HTERT RPE-1 (cell line): ENCODE data around the gene PRUNE1.

Source experiments
- in situ Hi-C: fragments of 300-500 bp; cut with MboI; formaldehyde crosslinking; loops from 4 replicates; pipeline ENCODE4 v1.14.3; 2020; ENCODE audit warnings: low sequenced_read_pairs

The PRUNE1 gene

DNA sequence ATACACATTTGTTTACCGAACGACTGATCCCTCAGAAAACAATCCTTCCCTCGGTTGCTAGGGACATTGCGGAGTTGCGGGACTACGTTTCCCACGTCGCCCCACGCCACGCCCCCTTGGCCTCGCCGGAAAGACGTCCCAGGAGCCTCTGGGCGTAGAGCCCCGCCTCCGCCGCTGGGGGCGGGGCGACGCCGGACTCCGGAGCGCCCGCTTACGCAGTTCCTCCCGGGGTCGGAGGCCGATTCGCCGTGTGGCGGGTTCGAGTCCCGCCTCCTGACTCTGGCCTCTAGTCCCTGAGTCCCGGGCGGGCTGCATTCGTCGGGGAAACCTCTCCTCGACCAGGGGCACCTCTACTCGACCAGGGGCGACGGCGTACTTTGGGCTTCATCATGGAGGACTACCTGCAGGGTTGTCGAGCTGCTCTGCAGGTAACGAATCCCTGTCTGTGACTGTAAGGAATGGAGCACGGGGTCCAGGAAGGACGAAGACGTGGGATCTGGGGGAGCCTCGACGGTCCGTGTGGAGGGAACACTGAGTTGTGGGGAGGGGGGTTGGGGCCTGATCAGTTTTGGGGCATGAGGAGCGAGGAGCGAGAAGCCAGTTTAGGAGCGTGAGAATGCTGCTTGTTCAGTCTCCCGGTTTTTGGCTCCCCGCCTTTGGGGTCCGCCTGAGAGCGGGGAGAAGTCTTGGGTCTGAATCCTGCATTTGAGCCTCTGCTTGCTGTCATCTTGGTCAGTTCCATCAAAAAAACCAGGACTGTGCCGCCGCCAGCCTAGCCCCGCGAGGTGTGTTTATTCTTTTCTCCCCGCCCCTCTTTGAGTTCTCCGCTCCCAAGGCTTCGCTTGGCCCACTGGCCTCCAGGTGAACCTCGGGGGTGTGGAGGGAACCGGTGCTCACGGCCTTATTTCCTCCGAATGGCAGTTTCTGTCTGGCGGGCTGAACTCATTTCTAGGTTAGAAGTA lies at the start of gene PRUNE1:
PRUNE1 (plus strand) TSS at position 206 of the 962 bp plus-strand sequence; CDS start at position 390, 184 bp downstream.
- in situ Hi-C loops: no loop called here

DNA sequence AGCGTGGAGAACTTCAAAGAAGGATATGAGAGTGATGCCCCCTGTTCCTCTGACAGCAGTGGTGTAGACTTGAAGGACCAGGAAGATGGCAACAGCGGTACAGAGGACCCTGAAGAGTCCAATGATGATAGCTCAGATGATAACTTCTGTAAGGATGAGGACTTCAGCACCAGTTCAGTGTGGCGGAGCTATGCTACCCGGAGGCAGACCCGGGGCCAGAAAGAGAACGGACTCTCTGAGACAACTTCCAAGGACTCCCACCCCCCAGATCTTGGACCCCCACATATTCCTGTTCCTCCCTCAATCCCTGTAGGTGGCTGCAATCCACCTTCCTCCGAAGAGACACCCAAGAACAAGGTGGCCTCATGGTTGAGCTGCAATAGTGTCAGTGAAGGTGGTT lies 47.6 kb upstream of the PRUNE1 start:
- in situ Hi-C loops: no loop called here

DNA sequence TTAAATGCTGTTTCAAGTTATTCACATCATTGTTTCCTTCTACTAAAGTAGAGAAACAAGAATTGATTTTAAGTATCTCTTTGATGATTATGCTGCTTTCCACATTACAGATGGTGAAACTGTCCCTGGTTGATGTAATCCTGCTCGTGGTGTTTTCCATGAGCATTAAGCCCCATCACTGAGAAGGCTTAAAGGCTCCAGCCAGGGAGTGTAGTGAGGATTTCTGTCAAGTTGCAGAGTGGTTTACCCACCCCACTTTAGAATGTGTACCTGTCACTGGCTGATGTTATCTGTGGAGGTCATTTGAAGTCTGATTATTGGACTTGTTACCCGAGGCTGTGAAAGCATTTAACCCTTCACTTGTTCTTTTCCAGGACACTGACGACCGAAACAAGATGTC lies 46.5 kb upstream of the PRUNE1 start:
- in situ Hi-C loops: no loop called here

DNA sequence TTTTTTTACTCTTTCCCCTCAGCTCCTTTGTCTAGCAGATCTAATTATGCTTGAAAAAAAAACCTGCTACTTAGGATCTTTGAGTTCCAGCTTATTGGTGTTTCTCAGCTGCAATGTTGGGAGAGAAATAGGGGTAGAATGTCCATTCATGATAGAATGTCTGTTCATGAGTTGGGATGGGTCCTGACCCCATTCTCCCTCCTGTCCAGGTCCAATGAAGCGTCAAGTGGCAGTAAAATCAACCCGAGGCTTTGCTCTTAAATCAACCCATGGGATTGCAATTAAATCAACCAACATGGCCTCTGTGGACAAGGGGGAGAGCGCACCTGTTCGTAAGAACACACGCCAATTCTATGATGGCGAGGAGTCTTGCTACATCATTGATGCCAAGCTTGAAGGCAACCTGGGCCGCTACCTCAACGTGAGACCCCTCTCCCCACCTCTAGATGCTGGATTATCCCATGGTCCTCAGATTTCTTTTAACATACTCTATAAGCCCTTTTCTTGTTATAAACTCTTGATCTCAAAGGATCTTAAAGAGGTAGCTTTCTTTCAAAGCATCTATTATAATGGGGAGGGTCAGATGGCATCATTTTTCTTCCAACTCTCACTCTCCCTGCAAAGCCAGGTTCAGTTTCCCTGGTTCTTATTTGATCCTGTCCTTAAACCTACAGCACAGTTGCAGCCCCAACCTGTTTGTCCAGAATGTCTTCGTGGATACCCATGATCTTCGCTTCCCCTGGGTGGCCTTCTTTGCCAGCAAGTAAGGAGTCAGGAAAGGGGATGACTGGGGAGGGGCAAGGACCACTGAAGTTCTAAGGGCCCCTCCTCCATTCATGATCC lies 44.7 kb upstream of the PRUNE1 start:
- in situ Hi-C loops: no loop called here

DNA sequence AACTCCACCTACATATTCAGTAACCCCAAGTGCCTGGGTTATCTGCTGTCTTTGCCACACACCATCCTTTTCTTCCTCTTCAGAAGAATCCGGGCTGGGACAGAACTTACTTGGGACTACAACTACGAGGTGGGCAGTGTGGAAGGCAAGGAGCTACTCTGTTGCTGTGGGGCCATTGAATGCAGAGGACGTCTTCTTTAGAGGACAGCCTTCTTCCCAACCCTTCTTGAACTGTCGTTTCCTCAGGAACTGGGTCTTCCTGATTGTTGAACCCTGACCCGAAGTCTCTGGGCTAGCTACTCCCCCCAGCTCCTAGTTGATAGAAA lies 44.1 kb upstream of the PRUNE1 start:
- in situ Hi-C loops: no loop called here

- in situ Hi-C loops: no loop called here
These were observed 42.6 kb upstream of the PRUNE1 start for GRCh38 chr1:150965605-150966004.

DNA sequence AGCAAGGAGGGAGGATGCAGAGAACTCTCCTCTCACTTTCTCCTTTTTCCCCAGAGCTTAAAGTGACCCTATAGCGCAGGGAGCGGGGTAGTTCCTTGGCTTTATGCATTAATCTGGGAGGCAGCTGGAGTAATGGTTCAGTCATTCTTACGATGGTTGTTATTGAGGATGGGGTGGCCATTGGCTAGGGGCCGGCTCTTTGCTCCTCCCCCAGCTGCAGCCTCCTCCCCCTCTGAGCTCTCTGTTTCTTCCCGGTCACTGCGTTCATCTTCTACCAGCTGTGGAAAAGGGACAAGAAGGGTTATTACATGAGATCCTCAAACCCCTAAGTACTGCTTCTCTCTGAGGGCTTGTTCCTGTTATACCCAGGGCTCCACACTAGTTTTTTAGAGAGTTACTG lies 42.2 kb upstream of the PRUNE1 start:
- in situ Hi-C loops: no loop called here

DNA sequence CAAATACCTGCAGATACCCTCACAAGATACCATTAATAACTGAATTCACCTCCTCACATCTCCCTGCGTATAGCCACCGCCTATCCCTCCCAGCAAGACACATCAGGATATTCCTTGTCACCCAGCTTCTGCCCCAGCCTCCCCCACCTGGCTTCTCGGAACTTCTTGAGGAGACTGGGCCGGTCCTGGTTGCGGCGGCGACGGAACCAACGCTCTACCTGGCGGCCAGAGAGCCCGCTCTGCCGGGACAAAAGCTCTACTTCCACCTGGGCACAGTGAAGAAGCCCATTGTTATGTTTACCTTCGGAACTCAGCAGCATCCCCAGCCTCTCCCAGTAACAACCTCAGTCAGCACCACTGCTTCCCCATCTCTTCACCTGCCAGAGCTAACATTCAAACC lies 40.3 kb upstream of the PRUNE1 start:
- in situ Hi-C loops: no loop called here

- in situ Hi-C loops: no loop called here
These were observed 39.8 kb upstream of the PRUNE1 start for GRCh38 chr1:150968491-150968890.

DNA sequence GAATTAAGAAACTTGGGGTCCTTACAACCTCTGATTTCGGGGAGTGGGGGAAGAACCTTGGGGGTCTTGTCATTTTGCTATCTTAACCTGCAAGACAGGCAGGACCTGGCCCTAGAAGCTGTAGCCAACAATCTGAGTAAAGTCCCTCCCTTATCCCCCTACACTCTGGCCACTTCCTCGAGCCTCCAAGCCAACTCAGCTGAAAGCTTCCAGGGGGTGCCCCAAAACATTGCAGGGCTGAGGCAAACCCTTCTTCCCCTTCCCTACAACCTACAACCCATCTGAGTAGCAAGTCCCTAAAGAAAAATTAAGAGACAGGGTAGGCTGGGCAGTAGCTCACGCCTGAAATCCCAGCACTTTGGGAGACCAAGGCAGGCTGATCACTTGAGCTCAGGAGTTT lies 38.6 kb upstream of the PRUNE1 start:
- in situ Hi-C loops: no loop called here

DNA sequence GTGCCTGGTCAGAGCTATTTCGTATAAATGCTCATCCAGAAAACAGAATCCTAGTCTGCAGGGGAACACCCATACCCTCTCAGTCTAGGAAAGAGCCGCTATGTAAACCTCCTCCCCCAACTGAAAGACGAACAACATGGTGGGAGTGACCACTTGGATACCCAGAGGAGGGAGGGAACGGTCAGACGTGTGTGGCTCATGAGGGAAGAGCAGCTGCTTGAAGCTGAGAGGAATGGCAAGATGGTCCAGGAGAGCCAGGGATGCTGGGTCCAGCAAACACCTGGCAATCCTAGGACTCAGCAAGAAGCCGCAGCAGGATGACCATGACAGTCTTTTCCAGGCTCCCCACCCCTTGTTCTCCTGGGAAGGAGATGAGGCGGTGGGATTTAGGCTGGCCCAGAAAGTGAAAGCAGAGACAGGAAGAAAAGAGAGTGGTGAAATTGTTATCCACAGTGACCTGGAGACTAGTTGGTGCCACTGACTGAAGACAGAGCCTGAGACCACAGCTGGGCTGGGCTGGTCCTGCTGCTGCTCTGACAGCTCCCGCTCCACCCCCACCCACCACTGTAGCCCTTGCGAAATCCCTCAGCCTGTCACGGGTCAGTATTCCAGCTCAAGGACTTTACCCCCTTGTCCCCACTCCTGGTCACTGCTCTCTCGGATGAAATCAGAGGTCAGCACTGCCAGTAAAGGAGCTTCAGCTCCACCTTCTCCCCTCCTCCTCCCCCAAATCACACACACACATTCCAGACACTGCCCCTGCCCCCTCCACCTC lies 37.3 kb upstream of the PRUNE1 start:
- in situ Hi-C loops: no loop called here

DNA sequence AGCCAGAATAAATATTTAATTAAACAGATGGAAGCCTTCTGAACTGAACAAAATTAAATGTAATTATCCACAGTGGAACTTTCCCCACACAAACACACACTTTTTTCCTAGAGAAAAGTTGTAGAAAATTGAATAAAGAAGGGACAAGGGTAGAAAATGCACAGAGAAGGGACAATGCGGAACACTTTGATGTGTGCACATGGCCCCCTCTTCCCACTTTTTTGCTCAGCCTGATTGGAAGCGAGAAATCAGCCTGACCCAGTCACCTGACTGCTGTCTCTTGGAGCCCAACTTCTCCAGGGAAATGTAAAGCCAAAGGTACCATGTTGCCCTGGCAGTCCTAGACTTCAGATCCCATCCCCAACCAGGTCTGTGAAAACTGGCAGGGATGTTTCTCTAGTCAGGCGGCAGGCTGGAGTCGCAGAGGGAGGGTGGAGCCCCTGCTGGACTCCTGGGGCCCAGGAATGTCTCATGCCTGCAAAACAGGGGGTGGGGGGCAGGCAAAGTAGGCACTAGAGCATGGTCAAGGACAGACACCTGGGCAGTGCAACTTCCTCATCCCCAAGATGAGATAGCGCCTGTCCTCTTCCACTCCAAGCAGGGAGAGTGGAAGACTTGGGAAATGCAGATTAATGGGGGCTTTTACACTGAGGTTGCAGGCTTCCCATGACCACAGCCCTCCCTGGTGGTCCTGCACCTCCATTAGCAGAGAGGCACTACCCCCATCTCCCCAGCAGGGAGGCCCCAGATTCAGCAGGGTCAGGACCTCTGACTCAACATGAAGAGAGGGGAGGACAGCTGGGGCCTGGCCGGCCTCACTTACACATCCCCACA lies 36.4 kb upstream of the PRUNE1 start:
- in situ Hi-C loops: no loop called here

DNA sequence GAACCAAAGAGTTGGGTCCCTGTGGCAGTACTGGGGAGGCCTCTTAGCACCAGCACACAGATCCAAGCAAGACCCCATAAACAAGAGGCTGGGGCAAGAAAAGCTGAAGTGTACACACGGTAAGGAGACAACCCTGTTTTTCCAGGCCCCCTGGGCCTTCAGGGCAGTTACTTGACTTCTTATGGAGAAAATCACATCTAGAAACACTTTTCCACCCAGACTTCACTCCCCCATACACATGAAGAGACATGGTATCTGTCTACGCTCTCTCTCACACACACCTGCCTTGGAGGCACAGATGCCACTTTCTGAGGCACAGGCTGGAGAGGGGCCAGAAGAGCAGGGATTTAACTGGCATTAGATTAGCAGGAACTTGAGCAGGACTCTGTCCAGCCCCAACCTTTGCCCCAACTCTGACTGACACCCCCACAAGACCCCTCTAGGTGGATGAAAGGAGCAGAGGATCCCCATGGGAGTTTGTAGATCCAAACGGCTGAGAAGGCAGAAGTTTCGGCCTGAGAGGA lies 35.8 kb upstream of the PRUNE1 start:
- in situ Hi-C loops: no loop called here

GRCh38 chr1:150973258-150973835 lies 34.9 kb upstream of the PRUNE1 start:
- in situ Hi-C loops: no loop called here

DNA sequence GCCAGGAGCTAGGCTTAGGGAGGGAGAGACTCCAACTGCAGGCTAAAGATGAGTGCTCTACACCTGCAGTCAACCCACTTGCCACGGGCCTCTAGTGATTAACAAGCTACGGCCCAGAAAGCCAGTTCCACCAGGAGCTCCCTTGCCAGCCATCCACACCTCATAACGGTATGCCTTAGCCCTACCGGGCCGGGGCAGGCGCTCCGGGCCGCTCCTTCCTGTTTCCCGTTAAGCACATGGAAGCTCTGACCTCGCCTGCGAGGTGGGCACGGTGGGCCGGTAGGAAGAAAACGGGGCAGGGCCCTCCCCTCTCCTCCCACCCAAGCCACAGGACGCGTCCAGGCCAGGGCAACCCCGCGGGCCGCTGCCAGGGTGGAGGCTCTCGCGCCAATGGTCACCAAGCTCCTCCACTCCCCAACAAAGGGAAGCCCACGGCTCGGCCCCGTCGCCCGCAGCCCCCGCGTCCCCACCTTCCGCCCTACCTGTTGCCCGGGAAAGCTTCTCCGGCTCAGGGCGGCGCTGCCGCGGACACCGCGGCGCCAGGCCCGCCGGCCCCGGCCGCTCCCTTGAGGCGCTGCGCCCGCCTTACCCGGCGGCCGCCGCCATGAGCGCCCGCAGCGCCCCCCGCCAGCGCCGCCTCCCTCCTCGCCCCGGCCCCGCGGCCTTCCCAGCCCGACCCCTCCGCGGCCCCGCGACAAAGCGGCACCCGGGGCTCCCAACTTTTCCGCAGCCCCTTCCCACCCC lies 34.2 kb upstream of the PRUNE1 start:
- in situ Hi-C loops: no loop called here

- in situ Hi-C loops: no loop called here
These were observed 33.4 kb upstream of the PRUNE1 start, which contains the start of gene CERS2 for GRCh38 chr1:150974580-150975478. Gene CERS2 (minus strand): TSS chr1:150974835. CDS start chr1:150969090, 5,745 bp downstream.

DNA sequence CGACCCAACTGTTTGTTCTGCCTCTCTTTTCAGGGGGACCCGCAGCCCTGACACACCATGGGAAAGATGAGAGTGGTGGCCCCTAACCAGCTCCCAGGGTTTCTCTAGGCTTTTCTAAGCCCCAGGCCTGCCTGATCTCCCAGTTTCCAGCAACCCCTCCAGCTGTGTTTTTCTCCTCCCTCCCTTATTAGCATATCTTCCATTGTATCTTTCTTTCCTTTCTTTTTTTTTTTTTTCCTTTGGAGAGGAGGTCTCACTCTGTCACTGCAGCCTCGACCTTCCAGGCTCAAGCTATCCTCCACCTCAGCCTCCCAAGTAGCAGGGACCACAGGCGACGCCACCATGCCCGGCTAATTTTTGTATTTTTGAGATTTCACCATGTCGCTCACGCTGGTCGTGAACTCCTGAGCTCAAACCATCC lies 31.8 kb upstream of the PRUNE1 start:
- in situ Hi-C loops: no loop called here
